Hepatocyte (in vitro differentiated cells): ENCODE results near the gene INPPL1.

Experiments
- CTCF ChIP-seq: fragments of 200-600 bp; sonication (generic); IDR thresholded peaks from 2 replicates; pipeline ENCODE4 v1.5.1; 2016; ENCODE audit warnings: antibody characterized with exemption, mild to moderate bottlenecking; ENCODE audit not compliant: poor library complexity
- EZH2 ChIP-seq: fragments of 200-600 bp; sonication (generic); IDR thresholded peaks from 2 replicates; pipeline ENCODE4 v1.6.1; 2016; ENCODE audit warnings: antibody characterized with exemption, mild to moderate bottlenecking, borderline replicate concordance

GRCh38 chr11:72203163-72203562 lies 21.4 kb upstream of the INPPL1 start:
- TF ChIP-seq EZH2 (no peak), CTCF (no peak)
